ENCODE data around the gene ARHGEF28.

The ARHGEF28 gene

DNA sequence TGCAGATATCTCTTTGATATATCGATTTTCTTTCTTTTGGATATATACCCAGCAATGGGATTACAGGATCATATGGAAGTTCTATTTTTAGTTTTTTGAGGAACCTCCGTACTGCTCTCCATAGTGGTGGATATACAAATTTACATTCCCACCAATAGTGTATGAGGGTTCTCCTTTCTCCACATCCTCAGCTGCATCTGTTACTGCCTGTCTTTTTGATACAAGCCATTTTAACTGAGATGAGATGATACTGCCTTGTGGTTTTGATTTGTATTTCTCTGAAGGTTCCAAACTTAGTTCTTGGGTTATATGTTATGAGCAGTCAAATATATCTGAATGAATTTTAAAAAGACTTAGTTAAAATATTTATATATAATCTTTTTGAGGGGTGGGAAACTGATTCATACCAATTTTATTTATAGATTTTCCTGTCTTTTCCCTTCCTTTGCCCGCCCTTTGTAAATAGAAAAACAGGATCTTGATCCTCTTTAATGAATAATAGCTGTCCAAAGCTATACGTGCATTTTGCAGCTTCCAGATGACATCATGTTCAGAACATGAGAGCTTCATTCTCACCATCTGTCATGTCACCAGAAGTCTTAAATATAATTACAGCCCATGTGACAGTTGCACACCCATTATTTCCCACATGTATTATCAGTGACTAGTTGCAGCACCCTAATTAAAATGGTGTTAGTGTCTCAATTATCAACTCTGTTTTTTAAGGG lies 6.2 kb upstream of the ARHGEF28 start:
- DNase-seq (ENCODE audit: low read depth, low spot score) = no peak

DNA sequence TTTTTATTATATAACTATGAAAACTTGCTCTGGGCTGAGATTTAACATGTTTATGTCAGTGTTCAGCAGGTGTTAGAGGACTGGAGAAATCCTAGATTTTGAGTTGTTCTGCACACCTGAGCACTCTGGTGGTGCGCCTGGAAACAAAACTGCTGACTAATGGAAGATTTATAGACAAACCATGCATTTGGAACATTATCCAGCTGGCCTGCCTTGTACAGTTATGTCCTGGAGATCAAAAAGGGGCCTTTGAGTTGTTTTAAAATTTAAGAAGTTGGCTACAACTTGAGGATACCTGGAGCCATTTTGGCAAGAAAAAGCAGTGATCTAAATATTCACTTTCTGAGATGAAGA lies 5.7 kb upstream of the ARHGEF28 start:
- DNase-seq (ENCODE audit: low read depth, low spot score) = no peak

DNA sequence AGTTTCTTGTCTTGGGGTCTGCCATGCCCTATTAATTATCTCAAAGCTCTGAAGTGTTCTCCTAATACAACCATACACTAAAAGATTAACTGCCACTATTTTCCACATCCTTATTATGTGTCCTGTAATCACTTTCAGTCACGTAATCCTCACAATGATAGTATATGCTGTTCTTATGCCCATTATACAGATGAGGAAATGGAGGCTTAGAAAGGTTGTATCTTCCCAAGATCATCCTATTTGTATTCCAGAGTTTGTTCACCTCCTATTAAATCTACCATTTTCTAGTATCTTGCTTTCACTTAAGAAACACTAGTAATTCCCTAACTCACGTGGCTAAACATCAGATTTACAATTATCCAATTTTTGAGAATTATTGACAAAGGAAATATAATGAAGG lies 2.9 kb upstream of the ARHGEF28 start:
- DNase-seq (ENCODE audit: low read depth, low spot score) = no peak

DNA sequence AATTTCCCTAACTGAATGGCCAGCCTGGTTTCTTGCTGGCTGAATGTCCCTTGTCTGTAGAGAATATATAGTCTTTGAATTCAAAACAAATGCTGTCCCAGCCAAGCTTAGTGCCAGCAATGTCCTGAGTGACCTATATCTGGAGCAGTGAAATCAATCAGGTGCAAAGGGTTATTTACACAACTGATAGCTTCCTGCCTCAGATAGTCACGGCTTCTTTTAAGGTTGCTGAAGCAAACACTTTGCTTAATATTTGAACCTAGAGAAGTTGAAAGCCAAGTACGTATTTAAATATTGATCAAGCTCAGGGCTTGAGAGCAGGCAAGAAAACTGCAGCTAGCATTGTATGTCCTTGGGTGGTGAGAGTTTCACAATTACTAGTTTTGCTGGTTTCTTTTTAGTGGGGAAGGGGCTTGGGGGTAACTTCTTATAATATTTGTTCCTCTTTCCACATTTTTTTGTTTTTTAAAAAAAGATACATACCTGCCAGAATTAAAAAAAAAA lies 2.0 kb upstream of the ARHGEF28 start:
- DNase-seq (ENCODE audit: low read depth, low spot score) = no peak

DNA sequence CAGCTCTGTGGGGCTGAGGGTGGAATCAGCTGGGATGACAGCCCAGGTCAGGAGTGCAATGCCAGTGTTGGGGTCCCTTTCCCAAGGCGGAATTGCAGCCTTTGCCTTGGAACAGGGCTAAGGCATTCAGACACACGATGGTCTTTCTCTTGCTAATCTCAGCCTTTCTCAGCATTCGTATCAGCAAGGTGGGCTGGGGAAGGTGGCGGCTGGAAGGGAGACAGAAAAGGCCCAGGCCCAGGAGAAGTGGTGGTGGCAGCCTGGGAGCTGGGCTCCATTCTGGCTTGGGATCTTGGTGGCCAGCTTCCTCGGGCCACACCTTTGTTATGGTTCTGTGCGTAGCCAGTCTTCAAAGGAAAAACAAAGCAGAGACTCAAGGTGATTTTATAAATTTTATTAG lies 1.1 kb upstream of the ARHGEF28 start:
- DNase-seq (ENCODE audit: low read depth, low spot score) = no peak

DNA sequence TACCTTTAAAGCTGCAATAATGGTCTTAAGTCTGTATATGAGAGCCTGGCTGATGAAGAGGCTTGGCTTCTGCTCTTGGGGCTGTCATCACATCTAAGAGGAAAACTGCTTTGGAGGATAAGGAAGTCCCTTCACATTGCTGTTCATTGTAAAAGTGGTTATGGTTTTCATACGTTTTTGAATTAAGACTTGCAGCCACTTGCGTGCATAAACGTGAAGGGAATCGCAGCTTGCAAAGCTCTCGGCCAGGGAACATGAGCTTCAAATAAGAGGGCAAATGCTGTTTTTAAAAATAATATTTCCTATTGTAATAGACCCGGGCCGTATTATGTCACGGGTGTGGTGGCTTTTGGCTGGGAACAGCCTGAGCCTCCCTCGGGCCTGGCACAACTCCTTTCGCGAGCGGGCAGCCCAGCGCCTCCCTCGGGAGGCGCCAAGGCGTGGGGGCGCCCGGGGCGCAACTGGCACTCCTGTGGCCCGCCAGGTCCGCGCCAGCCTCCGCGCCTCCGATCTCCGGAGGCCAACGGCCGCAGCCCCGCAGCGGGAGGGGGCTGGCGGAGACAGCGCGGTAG lies 538 bp upstream of the ARHGEF28 start:
- DNase-seq (ENCODE audit: low read depth, low spot score) = no peak

DNA sequence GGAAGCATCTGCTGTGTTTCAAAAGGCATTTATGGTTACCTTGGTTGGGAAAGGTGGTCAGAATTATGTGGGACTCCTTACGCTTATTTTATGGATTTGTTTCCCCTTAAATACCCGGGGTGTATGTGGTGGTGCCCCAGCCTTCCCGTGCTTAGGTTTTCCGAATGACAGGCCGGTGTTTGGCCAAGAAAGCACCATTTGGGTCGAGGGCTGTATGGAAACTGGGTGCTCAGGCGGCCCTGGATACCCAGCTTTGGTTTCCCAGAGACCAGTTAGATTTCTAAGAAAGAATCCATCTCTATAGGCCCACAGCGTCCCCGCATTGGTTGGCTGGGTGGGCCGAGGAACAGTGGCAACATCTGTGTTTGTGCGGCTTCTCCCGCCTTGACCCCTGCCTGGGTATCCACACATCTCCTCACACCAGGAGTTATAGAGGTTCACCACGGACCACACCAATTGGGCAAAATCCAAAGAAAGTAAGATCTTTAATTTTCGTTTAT lies 868 bp downstream of the ARHGEF28 start:
- DNase-seq (ENCODE audit: low read depth, low spot score) = no peak

DNA sequence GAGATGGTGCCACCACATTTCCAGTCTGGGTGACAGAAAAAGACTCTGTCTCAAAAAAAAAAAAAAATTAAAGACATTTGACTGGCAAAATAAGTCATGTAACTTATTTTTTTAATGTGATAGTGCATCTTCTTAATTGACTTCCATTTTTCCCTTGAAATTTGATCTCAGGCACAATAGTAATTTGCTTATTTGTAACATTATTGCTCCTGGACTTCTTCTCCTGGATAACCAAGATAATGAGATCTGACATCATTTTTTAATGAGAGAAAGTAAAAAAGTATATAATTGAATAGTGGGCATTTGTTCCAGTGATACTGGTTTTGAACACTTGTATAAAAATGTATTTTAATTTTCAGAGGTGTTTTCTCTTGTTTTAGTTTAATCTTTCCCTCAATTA lies 3.5 kb downstream of the ARHGEF28 start:
- no peak for DNase-seq (ENCODE audit: low read depth, low spot score)

DNA sequence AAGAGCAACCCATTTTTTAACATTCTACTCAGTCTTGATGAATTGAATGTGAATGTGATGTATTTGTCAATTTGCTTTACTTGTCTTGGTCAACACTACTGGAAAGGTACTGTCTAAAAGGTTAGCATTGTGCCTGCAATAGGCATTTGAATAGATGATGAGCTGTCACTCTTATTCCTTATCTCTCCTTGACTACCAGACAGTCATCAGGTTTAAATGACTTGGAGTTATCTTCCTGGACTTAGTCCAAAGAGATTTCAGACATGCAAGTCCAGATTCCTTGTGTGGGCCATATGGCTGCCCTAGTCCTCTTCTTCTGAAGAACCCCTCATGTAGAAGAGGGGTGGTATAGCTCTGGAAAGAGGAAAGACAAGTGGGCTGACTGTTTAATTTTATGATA lies 4.8 kb downstream of the ARHGEF28 start:
- no peak for DNase-seq (ENCODE audit: low read depth, low spot score)

DNA sequence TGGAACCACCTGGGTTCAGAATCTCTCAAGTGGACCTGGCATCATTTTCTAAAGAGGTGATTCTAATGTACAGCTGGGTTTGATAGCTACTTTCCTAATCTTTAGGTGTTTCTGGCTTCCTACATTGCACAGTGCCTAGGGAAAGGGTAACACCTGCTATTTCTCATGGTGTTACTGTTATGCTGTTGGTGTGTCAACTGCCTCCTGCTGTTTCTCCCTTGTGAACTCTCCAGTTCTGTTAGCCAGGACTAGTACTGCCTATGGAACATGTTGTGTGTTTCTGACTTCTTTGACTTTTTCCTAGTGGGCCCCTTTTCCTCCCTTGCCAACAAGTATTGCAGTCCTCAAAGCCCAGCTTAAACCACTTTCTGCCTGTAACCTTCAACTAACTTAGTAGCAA lies 5.5 kb downstream of the ARHGEF28 start:
- no peak for DNase-seq (ENCODE audit: low read depth, low spot score)

DNA sequence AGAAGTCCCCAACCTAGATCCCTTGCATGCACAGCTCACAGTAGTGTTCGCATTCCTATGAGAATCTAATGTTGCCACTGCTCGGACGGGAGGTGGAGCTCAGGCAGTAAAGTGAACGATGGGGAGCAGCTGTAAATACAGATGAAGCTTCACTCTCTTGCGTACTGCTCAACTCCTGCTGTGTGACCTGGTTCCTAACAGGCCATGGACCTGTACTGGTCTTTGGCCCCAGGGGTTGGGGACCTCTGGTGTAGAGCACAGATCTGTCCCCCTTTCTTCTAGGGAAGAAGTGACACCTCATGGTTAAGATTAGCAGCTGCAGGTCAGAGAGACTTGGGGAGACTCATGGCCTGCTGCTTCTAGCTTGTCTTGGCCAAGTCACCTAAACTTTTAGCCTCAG lies 7.1 kb downstream of the ARHGEF28 start:
- DNase-seq (ENCODE audit: low read depth, low spot score) = no peak

DNA sequence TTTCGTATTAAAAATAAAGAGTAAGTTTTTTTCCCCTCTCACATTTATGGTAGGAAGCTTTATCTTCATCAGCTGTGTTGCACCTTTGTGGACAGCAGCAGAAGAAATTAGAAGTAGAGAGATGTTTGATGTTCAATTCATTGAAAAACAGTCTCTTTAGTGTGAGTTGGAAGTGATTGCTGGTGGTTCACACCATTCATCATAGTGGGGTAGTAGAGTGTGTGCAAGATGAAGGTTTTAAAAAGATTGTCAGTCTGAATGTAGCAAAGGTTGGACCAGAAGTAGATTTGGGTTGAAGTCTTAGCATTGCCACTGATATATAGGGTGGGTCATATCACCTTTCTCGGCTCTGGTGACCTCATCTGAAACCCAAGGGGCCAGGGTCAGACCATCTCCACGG lies 10.4 kb downstream of the ARHGEF28 start:
- no peak for DNase-seq (ENCODE audit: low read depth, low spot score)

DNA sequence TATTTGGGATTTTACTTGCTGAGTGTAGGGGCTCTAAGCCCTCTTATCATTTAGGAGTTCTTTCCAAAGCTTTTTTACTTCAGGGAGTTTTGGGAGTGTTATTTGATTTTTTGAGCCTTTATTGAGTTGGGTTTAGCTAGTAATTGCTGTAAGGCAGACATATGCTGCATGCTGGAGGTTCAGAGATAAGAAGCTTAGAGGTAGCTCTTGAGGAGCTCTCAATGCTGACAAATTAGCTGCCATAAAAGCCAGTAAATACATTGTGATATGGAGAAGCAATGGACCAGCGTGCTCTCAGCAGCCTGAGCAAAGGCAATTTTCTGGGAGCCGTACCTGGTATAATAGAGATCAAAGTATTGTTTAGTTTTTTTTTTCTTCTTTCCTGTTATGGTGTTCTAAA lies 11.6 kb downstream of the ARHGEF28 start:
- DNase-seq (ENCODE audit: low read depth, low spot score) = no peak

DNA sequence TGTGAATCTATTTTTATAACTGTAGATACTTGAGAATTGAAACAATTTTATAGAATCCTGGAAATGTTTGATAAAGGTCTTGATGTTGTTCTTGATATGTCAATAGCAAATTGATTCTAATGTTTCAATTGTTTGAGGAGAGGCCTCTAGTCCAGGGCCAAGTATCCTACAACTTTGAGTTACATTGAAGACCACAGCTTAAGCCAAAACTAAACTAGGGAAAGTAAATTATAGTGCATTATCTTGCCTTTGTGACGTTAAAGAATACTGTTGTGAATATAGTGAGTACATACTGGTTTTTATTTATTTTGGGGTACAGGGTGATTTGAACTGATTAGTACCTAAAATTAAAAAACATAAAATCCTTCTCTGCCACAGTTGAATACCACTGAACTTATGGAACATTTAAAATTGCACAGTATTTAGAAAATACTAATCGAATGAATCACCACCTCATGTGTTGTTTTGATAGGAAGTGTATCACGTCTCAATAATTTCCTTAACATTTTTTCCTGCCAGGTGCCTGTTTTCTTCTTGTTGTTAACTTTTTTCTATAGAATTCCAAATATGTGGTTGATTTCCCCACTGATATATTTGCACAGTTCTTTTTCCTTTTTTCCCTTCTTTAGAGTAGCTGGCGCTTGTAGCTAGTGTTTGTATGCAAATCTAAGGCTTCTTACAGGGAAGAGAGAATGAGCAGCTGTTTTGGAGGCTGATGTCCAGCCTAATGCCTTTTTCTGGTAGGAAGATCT lies 12.5 kb downstream of the ARHGEF28 start:
- no peak for DNase-seq (ENCODE audit: low read depth, low spot score)

DNA sequence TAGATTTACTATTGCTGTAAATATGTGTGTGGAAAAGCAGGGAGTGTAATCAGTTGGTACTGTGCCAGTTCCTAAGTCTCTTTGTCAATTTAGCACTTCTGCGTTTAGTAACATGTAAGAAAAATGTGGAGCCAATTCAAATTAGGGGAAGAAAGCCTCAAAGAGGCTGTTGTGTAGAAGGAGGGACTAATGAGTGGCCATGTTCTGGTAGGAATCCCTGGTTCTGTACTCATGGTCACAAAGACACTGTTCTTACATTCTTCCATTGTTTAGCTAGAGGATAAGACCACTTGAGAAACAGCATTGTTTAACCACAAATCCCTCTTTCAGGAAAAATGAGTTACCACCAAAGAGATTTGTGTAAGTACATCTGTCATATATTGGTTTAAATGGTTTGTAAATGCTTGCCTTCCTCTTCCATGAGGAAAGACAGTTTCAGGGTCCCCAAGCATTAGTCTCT lies 14.9 kb downstream of the ARHGEF28 start:
- DNase-seq (ENCODE audit: low read depth, low spot score) = no peak

DNA sequence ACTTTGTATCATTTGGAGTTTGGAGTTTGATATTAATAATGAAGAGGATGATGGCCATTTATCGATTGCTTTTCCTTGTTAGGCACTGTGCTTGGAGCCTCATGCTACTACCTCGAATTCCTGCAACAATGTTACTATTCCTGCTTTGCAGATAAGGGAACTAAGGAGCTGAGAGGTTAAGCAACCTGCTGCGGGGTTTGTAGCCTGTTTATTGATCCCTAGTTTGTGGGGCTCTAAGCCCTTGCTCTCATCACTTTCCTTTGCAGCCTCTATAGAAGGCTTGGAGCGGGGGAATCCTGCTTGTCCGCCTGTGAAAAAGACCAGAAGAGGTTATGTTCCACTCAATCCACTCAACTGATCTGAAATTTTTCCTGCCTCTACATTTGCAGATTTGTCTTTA lies 15.8 kb downstream of the ARHGEF28 start:
- no peak for DNase-seq (ENCODE audit: low read depth, low spot score)

DNA sequence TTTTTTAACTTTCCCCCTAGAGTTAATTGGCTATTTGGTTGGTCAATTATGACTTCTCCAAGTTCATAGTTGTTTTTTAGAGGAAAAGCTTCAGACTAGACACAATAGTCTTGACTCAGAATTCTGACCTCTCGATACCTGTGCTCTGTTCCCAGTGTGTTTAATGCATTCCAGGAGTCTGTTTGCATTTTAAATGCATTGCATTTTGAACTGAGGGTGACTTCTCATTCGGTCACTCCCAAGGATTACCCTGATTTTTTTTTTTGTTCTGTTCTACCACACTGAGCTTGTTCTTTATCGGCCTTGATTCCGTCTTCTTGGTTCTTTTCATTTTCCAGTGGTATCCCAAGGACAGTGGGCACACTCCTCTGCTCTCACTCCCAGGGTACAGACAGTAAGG lies 16.3 kb downstream of the ARHGEF28 start:
- DNase-seq (ENCODE audit: low read depth, low spot score) = no peak

DNA sequence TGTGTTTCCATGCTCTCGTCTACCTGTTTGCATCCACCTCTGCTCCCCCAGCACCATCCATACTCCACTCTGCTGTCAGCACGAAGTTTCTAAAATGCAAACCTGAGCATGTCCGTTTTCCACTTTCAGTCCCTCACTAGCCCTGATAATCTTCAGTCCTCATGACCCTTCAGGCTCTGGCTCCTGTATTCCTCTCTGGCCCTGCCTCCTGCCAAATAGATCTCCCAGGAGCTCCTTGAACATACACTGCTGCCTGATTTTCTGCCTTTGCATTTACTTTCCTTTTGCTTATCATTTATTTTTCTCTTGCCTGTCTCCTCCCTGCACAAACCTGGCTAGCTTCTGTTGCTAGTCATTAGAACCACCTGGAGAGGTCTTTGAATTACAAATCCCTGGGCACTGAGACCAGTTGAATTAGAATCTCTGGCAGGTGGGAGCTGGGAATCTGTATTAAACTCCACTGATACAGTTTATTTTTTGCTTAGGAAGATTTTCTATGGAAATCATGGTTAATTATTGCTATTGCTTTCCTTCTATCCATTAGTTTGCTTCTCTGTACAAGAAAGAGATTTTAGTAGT lies 18.5 kb downstream of the ARHGEF28 start:
- no peak for DNase-seq (ENCODE audit: low read depth, low spot score)

DNA sequence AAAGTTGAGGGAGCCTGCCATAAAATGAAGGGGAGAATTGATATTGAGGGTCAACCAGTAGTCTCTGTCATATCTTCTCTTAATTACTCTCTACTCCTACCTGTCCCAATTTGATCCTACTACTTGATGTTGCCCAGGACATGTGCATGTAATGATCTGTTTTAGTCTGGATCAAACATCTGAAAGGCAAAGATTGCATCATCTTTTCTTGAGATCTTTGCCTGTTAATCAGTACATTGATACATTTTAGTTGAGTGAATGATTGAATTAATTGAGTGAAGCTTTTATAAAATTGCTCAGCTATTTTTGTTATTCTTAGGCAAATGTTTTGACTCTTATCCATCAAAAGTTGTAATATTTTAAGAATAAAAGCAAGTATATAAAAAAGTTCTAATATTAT lies 21.7 kb downstream of the ARHGEF28 start:
- DNase-seq (ENCODE audit: low read depth, low spot score) = no peak

DNA sequence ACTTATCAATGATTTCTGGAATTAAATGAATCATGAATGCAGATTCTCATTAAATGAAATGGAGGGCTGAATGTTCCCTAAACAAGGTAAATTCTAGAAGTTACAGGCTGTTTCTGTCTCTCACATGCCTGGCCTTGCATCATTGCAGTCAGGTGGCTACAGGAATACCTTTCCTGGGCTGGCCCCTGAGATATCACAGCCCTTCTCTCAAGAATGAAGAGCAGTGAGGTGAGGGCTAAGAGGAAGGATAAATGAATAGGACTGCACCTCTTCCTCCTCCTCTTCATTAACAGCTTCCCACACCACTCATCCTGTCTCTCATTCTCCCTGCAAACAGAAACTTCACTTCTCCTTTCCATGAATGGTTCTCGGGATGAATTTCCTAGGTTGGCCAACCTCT lies 22.5 kb downstream of the ARHGEF28 start:
- no peak for DNase-seq (ENCODE audit: low read depth, low spot score)

DNA sequence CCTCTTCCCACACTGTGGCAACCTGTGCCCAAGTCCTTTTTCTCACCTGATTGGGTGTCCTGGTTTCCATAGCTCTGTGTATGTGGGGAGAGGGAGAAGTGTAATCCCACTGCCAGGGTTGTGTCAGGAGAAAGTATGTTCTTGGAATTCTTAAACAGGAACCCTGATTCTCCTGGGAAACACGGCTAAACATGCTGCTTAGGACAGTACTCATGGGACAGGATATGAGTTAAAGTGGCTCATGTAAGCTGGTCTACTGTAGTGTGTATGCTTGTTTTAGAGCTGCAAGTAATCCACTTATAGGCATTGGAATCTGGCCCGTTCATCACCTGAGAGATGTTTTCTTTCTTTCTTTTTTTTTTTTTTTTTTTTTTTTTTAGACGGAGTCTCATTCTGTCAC lies 23.9 kb downstream of the ARHGEF28 start:
- DNase-seq (ENCODE audit: low read depth, low spot score) = no peak

DNA sequence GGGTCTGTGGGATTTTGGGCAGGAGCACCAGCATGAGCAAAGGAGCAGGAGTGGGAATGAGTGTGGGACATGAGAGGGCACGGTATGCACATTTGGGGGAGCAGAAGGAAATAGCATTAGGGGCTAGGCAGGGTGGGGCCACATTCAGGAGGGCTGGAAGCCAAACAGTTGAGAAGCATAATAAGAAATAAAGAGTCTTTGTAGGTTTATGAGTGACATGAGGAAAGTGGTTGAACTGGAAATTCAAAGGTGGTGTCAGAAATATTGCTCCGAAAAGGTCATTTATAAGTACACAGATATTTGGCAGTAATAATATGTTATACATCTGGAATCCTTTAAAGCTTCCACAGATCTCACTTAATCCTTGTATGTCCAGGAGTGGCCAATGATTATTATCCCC lies 26.4 kb downstream of the ARHGEF28 start:
- DNase-seq (ENCODE audit: low read depth, low spot score) = no peak
